GM18870 (cell line): ENCODE results near the gene OTUD7B.

Experiments used
- ATAC-seq: cut with Tn5 transposase; IDR thresholded peaks from one replicate; pipeline ENCODE4 v1.9.1; 2021; ENCODE audit warnings: moderate library complexity; ENCODE audit not compliant: unreplicated experiment

OTUD7B gene

GRCh38 chr1:150003801-150004200 is 6.7 kb downstream of the OTUD7B start:
- no peak for ATAC-seq

GRCh38 chr1:150002217-150002616 is 8.3 kb downstream of the OTUD7B start:
- no peak for ATAC-seq

GRCh38 chr1:150001415-150001814 is 9.1 kb downstream of the OTUD7B start:
- no peak for ATAC-seq

GRCh38 chr1:149997585-149998262 is 12.8 kb downstream of the OTUD7B start:
- ATAC-seq = peak; percentile 73

GRCh38 chr1:149995927-149996326 is 14.6 kb downstream of the OTUD7B start:
- ATAC-seq = no peak

- no peak for ATAC-seq
Observed at GRCh38 chr1:149993764-149994163, 16.8 kb downstream of the OTUD7B start.

GRCh38 chr1:149993181-149993580 is 17.3 kb downstream of the OTUD7B start:
- ATAC-seq = no peak

GRCh38 chr1:149987297-149987595 is 23.3 kb downstream of the OTUD7B start:
- ATAC-seq = no peak

- no peak for ATAC-seq
Observed at GRCh38 chr1:149986486-149987296, 23.8 kb downstream of the OTUD7B start.

GRCh38 chr1:149979972-149980540 is 30.5 kb downstream of the OTUD7B start:
- ATAC-seq = no peak

GRCh38 chr1:149979245-149979971 is 31.1 kb downstream of the OTUD7B start:
- ATAC-seq = no peak

GRCh38 chr1:149978547-149979023 is 31.9 kb downstream of the OTUD7B start:
- no peak for ATAC-seq

GRCh38 chr1:149977345-149977744 is 33.2 kb downstream of the OTUD7B start:
- no peak for ATAC-seq

GRCh38 chr1:149972547-149972946 is 38.0 kb downstream of the OTUD7B start:
- ATAC-seq = no peak

- no peak for ATAC-seq
Observed at GRCh38 chr1:149967646-149968045, 42.9 kb downstream of the OTUD7B start.

GRCh38 chr1:149967041-149967440 is 43.5 kb downstream of the OTUD7B start:
- ATAC-seq = no peak

GRCh38 chr1:149966405-149966804 is 44.1 kb downstream of the OTUD7B start:
- no peak for ATAC-seq

GRCh38 chr1:149965440-149965839 is 45.1 kb downstream of the OTUD7B start:
- no peak for ATAC-seq

- no peak for ATAC-seq
Observed at GRCh38 chr1:149963358-149963757, 47.2 kb downstream of the OTUD7B start.

- no peak for ATAC-seq
Observed at GRCh38 chr1:149962736-149963135, 47.8 kb downstream of the OTUD7B start.

GRCh38 chr1:149962039-149962647 is 48.4 kb downstream of the OTUD7B start:
- peak; percentile 52 for ATAC-seq
